Measurements from ENCODE around the gene SPSB3. TPM values are rescaled to one million over a fixed set of nuclear protein-coding genes. Genes with fewer than 3 reads are reported as not detected.
A peak's percentile ranks its signal among the peaks of the same experiment; 100 is the strongest.

Gene SPSB3
- total RNA-seq, 2 donors from 2014 or later: 95.9 to 97.8 TPM

GRCh38 chr16:1789643-1790045 is 7.3 kb upstream of the SPSB3 start:
- TF ChIP-seq POLR2A (IDR thresholded peaks at IDR 0.05): no peak
- TF ChIP-seq CTCF (IDR thresholded peaks at IDR 0.05): no peak
- DNase-seq (peak in 1 of 4 donors; percentile 13), ATAC-seq (no peak)
- H3K4me3 ChIP-seq: no peak overlapping the region
- peaks cover 0 to 6% of the 10 kb centered on the region in 2 donors for H3K36me3 ChIP-seq (replicated peaks in 1 of 2; ENCODE audit: insufficient read depth in 1 of 2, low read depth in 2 of 2)
- no peak overlapping the region for H3K27ac ChIP-seq
- H3K4me1 ChIP-seq: peaks cover 32% of the 10 kb centered on the region
- no peaks in the 10 kb centered on the region for H3K9me3 ChIP-seq
- no peaks in the 10 kb centered on the region for H3K27me3 ChIP-seq
- intact Hi-C loops (cut with DNase I): no loop called here
- 88 to 90% methylated on average over 8 to 25 of the region's 25 CpGs for WGBS, 2 donors

DNA sequence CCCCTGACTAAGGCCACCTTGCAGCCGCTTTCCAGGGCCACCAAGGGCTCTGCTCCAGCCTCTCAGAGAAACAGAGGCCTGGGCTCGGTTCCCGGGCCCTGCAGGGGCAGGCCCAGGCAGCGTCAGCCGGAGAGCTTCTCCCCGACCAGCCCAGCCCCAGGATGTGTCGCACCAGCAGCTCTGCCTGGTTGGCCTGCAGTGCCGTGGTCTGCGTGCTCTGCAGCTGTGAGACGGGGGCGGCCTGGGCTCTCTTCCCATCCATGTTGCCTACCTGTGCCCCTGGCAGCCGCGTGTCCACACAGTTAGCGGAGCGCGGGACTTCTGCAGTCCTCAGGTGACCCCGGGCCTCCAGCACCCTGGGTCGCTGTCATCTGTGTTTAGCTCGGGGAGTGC is 6.3 kb upstream of the SPSB3 start:
- H3K27me3 ChIP-seq: no peaks in the 10 kb centered on the region
- 63% methylated on average over 17 of the region's 19 CpGs; no CpG with 5 or more reads in 1 of the 2 donors for WGBS, 2 donors
- H3K27ac ChIP-seq: no peak overlapping the region
- ATAC-seq (no peak), DNase-seq (peak in 1 of 4 donors; percentile 14)
- H3K36me3 ChIP-seq (replicated peaks in 1 of 2; ENCODE audit: insufficient read depth in 1 of 2, low read depth in 2 of 2): peaks cover 0 to 6% of the 10 kb centered on the region in 2 donors
- H3K9me3 ChIP-seq: no peaks in the 10 kb centered on the region
- no peak overlapping the region for H3K4me3 ChIP-seq
- H3K4me1 ChIP-seq: peaks cover 32% of the 10 kb centered on the region
- TF ChIP-seq CTCF (IDR thresholded peaks at IDR 0.05) (no peak), POLR2A (IDR thresholded peaks at IDR 0.05) (no peak)
- intact Hi-C loops (cut with DNase I): no loop called here

DNA sequence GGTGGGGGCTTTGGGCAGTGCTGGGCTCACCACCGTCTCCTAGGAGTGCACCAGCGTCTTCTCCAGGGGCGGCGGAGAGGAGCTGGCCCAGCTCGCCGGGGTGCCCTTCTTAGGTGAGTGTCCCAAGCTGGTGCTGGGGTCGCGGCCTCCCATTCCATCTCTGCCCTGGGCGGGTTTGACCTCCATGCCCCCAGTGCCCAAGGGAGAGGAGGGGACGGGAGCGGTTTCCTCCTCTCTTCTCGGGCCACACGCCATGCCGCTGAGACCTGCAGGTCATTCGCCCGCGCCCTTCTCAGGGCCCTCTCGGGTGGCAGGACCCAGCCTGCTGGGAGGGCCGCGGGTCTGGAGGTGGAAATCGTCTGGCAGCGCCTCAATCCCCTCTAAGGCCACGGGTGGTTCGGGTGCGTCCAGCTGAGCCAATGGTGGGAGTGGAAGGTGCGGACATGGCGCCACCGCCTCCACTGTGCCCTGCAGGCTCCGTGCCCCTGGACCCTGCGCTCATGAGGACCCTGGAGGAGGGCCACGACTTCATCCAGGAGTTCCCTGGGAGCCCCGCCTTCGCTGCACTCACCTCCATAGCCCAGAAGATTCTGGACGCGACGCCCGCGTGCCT is 5.8 kb upstream of the SPSB3 start:
- H3K4me1 ChIP-seq: peaks cover 30% of the 10 kb centered on the region
- intact Hi-C loops (cut with DNase I): no loop called here
- no peak overlapping the region for H3K27ac ChIP-seq
- DNase-seq: peak in 2 of 4 donors; percentile 6 to 9
- 90% methylated on average over 4 to 36 of the region's 38 CpGs for WGBS, 2 donors
- TF ChIP-seq POLR2A (IDR thresholded peaks at IDR 0.05) (no peak), CTCF (IDR thresholded peaks at IDR 0.05) (no peak)
- no peaks in the 10 kb centered on the region for H3K9me3 ChIP-seq
- ATAC-seq: no peak
- H3K27me3 ChIP-seq: no peaks in the 10 kb centered on the region
- H3K4me3 ChIP-seq: no peak overlapping the region
- peaks cover 0 to 6% of the 10 kb centered on the region in 2 donors for H3K36me3 ChIP-seq (replicated peaks in 1 of 2; ENCODE audit: insufficient read depth in 1 of 2, low read depth in 2 of 2)

- H3K9me3 ChIP-seq: no peaks in the 10 kb centered on the region
- intact Hi-C loops (cut with DNase I): no loop called here
- TF ChIP-seq POLR2A (IDR thresholded peaks at IDR 0.05): no peak
- TF ChIP-seq CTCF (IDR thresholded peaks at IDR 0.05): no peak
- no peak overlapping the region for H3K27ac ChIP-seq
- peaks cover 0 to 6% of the 10 kb centered on the region in 2 donors for H3K36me3 ChIP-seq (replicated peaks in 1 of 2; ENCODE audit: insufficient read depth in 1 of 2, low read depth in 2 of 2)
- DNase-seq: peak in 3 of 4 donors; percentile 10 to 13 (median 12)
- no peak overlapping the region for H3K4me3 ChIP-seq
- H3K4me1 ChIP-seq: peaks cover 25% of the 10 kb centered on the region
- WGBS, 2 donors: 91 to 93% methylated on average over 28 to 44 of the region's 44 CpGs
- no peak for ATAC-seq
- no peaks in the 10 kb centered on the region for H3K27me3 ChIP-seq
Observed at GRCh38 chr16:1787322-1788094, 5.1 kb upstream of the SPSB3 start.
